Right cardiac atrium (tissue), 5 donors: ENCODE data around the gene TPP2. TPM values are rescaled to one million over a fixed set of nuclear protein-coding genes. Genes with fewer than 3 reads are reported as not detected.
A peak's percentile ranks its signal among the peaks of the same experiment; 100 is the strongest.

Experiments used
- ATAC-seq, 2 donors: fragments of 200-7000 bp; cut with Tn5 transposase; one replicate each; pipeline versions ENCODE4 v1.8.0 to v1.9.1; 2020; ENCODE audit warnings: moderate library complexity in 2 of 2, mild to moderate bottlenecking in 1 of 2
- DNase-seq, 3 donors: peaks; one replicate each; pipeline ENCODE4 v3.0.0-alpha.2; 2020
- H3K27ac ChIP-seq: one replicate; pipeline ENCODE4 v1.5.1; 2013; ENCODE audit warnings: mild to moderate bottlenecking, low read length, control low read depth, moderate library complexity
- H3K27me3 ChIP-seq: one replicate; pipeline ENCODE4 v1.6.1; 2013; ENCODE audit not compliant: control insufficient read depth, insufficient read depth
- H3K4me1 ChIP-seq: one replicate; pipeline ENCODE4 v1.6.1; 2013; ENCODE audit warnings: low read length; ENCODE audit not compliant: control insufficient read depth, insufficient read depth
- H3K4me3 ChIP-seq: one replicate; pipeline ENCODE4 v1.5.1; 2013; ENCODE audit warnings: low read length, control low read depth
- H3K9me3 ChIP-seq: one replicate; pipeline ENCODE4 v1.6.1; 2013; ENCODE audit warnings: low read length; ENCODE audit not compliant: control insufficient read depth
- WGBS: extraction: QIAGEN DNeasy Blood & Tissue Kit; methylation state at CpG from one replicate; pipeline ENCODE4 v1.1.7; 2013; 5-methylcytosine and 5-hydroxymethylcytosine counted together
- intact Hi-C, 4 donors: fragments of 100-400 bp; cut with DNase I; formaldehyde crosslinking; loops; one replicate each; pipeline versions ENCODE4 v1.11.0 to v1.14.0; 2022 to 2023
- polyA plus RNA-seq: library from polyadenylated mRNA; stranded (reverse); fragments of 200-250 nt; gene quantifications from one replicate; pipeline ENCODE4 v1.2.3, GENCODE V29; 2013
- total RNA-seq, 4 donors: library from RNA; stranded (reverse); fragmentation: NEBNext Ultra II Directional; extraction: Animal tissue kit (Norgen Biotek cat#: 25700); gene quantifications; one replicate each; pipeline ENCODE4 v1.2.1, GENCODE V29; 2021
- donor health status: healthy with polysubstance abuse.
- donor health status: DM: no; HTN: yes; CAD: no.
- donor health status: DM: no; HTN: no; CAD: no.
- donor health status: DM: no; HTN: yes; CAD: no; lungs with severe emphysema.
- donor health status: DM: yes; HTN: yes; CAD: no.

Gene TPP2
- total and polyA plus RNA-seq, 5 donors = 22.4 to 35.1 (median 32.2) TPM

DNA sequence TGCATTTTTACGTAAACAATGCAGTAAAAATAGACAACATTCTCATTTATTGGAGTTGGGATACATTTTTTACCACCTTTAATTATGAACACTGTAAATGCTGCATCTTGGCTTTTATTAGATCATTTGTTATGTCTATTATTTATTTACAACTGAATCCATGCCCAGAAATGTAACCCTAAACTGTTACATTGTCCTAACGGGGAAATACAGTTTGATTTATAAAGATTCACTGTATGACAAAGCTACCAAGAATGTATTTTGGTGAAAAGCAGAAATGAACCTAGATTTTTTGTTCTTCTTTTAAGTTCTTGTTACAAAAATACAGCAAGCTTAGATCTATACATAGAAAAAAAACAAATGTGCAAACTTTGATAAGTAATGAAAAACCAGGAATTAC is 97.0 kb downstream of the TPP2 start:
- Histone ChIP-seq H3K4me3 (no peak overlapping the region), H3K27me3 (no peaks in the 10 kb centered on the region), H3K9me3 (no peaks in the 10 kb centered on the region), H3K27ac (no peak overlapping the region), H3K4me1 (no peaks in the 10 kb centered on the region)
- 74% methylated on average over 2 of the region's 2 CpGs for WGBS
- no peak for ATAC-seq
- DNase-seq = no peak
- intact Hi-C loops = no loop called here

- intact Hi-C loops = no loop called here
- Histone ChIP-seq H3K4me3 (no peak within 1 kb of the TSS), H3K27me3 (no peaks in the 10 kb centered on the region), H3K4me1 (no peaks in the 10 kb centered on the region), H3K27ac (no peak within 1 kb of the TSS), H3K9me3 (no peaks in the 10 kb centered on the region)
- ATAC-seq (no peak), DNase-seq (no peak)
- WGBS = 81% methylated on average over 6 of the region's 6 CpGs
Measured at GRCh38 chr13:102694937-102695336, 98.2 kb downstream of the TPP2 start, which contains the start of gene METTL21C. Gene METTL21C (minus strand): TSS chr13:102695044. CDS start chr13:102694498, 546 bp downstream.

GRCh38 chr13:102696465-102696864 is 99.7 kb downstream of the TPP2 start:
- Histone ChIP-seq H3K27ac (no peak overlapping the region), H3K4me3 (no peak overlapping the region), H3K27me3 (no peaks in the 10 kb centered on the region), H3K4me1 (no peaks in the 10 kb centered on the region), H3K9me3 (no peaks in the 10 kb centered on the region)
- intact Hi-C loops = no loop called here
- no peak for DNase-seq
- ATAC-seq = no peak
- 91% methylated on average over 4 of the region's 4 CpGs for WGBS

DNA sequence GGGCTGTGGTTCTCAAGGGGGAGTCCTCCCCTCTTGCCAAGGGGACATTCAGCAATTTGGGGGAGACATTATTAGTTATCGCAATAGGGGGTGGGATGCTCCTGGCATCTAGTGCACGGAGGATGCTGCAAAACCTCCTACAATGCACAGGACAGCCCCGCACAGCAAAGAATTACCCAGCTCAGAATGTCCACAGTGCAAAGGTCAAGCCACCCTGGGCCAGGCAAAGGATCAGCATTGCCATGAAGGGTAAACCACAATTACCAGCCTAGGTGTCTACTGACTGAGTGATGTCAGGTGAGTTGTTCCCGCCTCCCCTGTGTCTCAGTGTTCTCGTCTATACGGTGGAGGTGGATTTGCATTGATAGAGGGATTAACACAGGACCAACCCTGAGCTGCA is 100.5 kb downstream of the TPP2 start:
- no peak overlapping the region for H3K27ac ChIP-seq
- 80% methylated on average over 6 of the region's 6 CpGs for WGBS
- H3K4me3 ChIP-seq = no peak overlapping the region
- intact Hi-C loops = no loop called here
- no peaks in the 10 kb centered on the region for H3K27me3 ChIP-seq
- ATAC-seq (no peak), DNase-seq (no peak)
- H3K4me1 ChIP-seq = no peaks in the 10 kb centered on the region
- no peaks in the 10 kb centered on the region for H3K9me3 ChIP-seq

GRCh38 chr13:102697929-102698648 is 101.3 kb downstream of the TPP2 start:
- intact Hi-C loops = no loop called here
- DNase-seq (no peak), ATAC-seq (no peak)
- no peak overlapping the region for H3K4me3 ChIP-seq
- H3K9me3 ChIP-seq = no peaks in the 10 kb centered on the region
- H3K27me3 ChIP-seq = no peaks in the 10 kb centered on the region
- H3K27ac ChIP-seq = no peak overlapping the region
- 80% methylated on average over 8 of the region's 8 CpGs for WGBS
- no peaks in the 10 kb centered on the region for H3K4me1 ChIP-seq

GRCh38 chr13:102698649-102698980 is 101.8 kb downstream of the TPP2 start:
- Histone ChIP-seq H3K4me3 (no peak overlapping the region), H3K27ac (no peak overlapping the region), H3K9me3 (no peaks in the 10 kb centered on the region), H3K27me3 (no peaks in the 10 kb centered on the region), H3K4me1 (no peaks in the 10 kb centered on the region)
- no peak for ATAC-seq
- intact Hi-C loops = no loop called here
- DNase-seq = no peak
- 93% methylated on average over 2 of the region's 2 CpGs for WGBS

DNA sequence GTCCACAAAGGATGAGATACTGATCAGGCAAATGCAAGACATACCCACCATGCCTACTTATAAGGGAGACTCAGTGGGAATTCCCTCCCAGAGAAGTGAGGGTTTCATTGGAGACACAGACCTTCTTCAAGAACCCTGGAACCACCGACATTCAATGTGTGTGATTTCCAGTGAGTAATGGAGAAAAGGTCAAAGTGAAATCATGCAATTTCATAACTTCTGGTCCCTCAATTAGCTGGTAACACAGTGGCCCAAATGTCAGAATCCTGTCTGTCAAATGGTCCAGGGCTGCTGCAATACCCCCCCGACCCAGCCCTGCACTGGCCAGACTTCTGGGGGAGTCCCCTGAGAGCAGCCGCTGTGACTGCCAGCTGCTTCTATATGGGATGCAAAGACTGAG is 102.7 kb downstream of the TPP2 start:
- no peaks in the 10 kb centered on the region for H3K4me1 ChIP-seq
- H3K4me3 ChIP-seq = no peak overlapping the region
- intact Hi-C loops = no loop called here
- no peaks in the 10 kb centered on the region for H3K9me3 ChIP-seq
- DNase-seq (no peak), ATAC-seq (no peak)
- WGBS = 80% methylated on average over 3 of the region's 3 CpGs
- H3K27me3 ChIP-seq = no peaks in the 10 kb centered on the region
- H3K27ac ChIP-seq = no peak overlapping the region

GRCh38 chr13:102700088-102701031 is 103.6 kb downstream of the TPP2 start:
- intact Hi-C loops = no loop called here
- H3K9me3 ChIP-seq = no peaks in the 10 kb centered on the region
- no peaks in the 10 kb centered on the region for H3K4me1 ChIP-seq
- ATAC-seq (peak; percentile 51 to 68), DNase-seq (no peak)
- no peaks in the 10 kb centered on the region for H3K27me3 ChIP-seq
- H3K27ac ChIP-seq = peak overlapping the region; percentile 11
- 53% methylated on average over 14 of the region's 14 CpGs for WGBS
- no peak overlapping the region for H3K4me3 ChIP-seq

- Histone ChIP-seq H3K4me3 (no peak overlapping the region), H3K4me1 (no peaks in the 10 kb centered on the region), H3K9me3 (no peaks in the 10 kb centered on the region), H3K27me3 (no peaks in the 10 kb centered on the region), H3K27ac (no peak overlapping the region)
- intact Hi-C loops = no loop called here
- no peak for DNase-seq
- WGBS = 81% methylated on average over 5 of the region's 5 CpGs
- ATAC-seq = no peak
Measured at GRCh38 chr13:102701331-102701730, 104.5 kb downstream of the TPP2 start.

DNA sequence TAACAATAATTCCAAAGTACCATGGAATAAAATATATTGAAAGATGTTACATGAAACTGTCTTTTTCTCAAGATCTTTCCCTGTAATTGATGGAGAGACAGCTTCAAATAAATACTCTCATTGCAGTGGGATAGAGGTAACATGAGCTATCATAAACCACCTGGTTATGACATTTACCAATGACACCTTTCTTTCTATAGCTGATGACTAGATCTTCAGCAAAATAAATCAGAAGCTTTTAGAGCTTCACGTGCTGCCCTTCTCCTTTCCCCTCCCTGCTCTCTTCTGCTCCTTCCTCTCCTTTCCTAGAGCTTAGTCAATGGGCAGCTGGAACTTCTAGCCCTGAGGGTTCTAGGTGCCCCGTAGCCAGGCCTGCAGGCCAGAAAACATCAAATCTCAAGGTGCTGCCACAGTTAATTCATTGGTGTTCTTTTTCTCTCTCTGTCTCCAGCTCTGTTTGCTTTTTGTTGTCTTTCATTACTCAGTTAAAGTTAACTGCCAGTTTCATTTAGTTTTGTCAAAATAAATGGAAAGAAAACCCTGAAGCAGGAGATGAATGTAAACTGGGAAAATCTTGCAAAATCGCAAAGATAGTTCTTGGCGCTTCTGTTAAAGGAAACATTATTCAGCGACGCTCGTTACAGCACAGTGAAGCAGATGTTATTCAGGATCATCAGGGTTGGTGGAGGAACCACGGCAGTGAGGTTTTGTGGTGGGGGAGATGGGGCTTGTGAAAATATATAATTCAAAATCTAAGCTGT is 106.4 kb downstream of the TPP2 start:
- H3K9me3 ChIP-seq = no peaks in the 10 kb centered on the region
- WGBS = 60% methylated on average over 8 of the region's 8 CpGs
- no peak overlapping the region for H3K4me3 ChIP-seq
- H3K27ac ChIP-seq = no peak overlapping the region
- ATAC-seq (no peak), DNase-seq (no peak)
- no peaks in the 10 kb centered on the region for H3K4me1 ChIP-seq
- intact Hi-C loops = no loop called here
- H3K27me3 ChIP-seq = no peaks in the 10 kb centered on the region

DNA sequence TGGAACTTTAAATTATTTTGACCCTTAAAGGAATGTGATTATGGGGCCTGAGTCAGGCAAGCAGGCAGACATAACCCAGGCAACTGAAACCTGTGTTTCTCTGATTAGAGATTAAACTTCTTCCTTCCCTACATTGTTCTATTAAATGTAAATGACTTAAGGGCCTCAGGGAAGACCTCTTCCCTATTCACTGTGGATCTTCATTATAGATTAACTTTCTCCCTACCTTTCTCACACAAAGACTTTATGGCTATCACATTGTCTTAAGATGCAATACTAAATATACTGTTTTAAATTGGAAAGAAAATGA is 106.9 kb downstream of the TPP2 start:
- no peaks in the 10 kb centered on the region for H3K27me3 ChIP-seq
- intact Hi-C loops = no loop called here
- no peaks in the 10 kb centered on the region for H3K4me1 ChIP-seq
- H3K9me3 ChIP-seq = no peaks in the 10 kb centered on the region
- ATAC-seq (no peak), DNase-seq (no peak)
- H3K27ac ChIP-seq = no peak overlapping the region
- no peak overlapping the region for H3K4me3 ChIP-seq
